ENCODE data around the gene PCDHB5. TPM values are rescaled to one million over a fixed set of nuclear protein-coding genes. Genes with fewer than 3 reads are reported as not detected.
"Not testable (repeated sequence)": the region's sequence is repeated elsewhere in the genome, so short reads cannot be mapped to it uniquely, and the experiment has no call there.

Gene PCDHB5
- total RNA-seq, 1 experiment from 2014 or later, result 23.6 TPM

- POLR2A ChIA-PET (ENCODE audit: low non-redundant PET); intact Hi-C loops (cut with micrococcal nuclease; ENCODE audit: unreplicated experiment); DNase-seq (ENCODE audit: low spot score); H3K27me3 ChIP-seq (replicated peaks; ENCODE audit: insufficient read depth, low read depth, low read length, poor library complexity); BruUV-seq (replicated peaks); H3K27ac ChIP-seq (ENCODE audit: low read depth, low read length, poor library complexity, severe bottlenecking); H3K4me3 ChIP-seq (ENCODE audit: low read depth, low read length, poor library complexity, severe bottlenecking); CTCF ChIA-PET; H3K4me1 ChIP-seq (ENCODE audit: insufficient read depth, low read length, poor library complexity, severe bottlenecking): not testable (repeated sequence)
- H3K9me3 ChIP-seq (ENCODE audit: low read depth, low read length, poor library complexity, severe bottlenecking), result peaks cover 44% of the 10 kb centered on the region
- H3K36me3 ChIP-seq (ENCODE audit: insufficient read depth, low read length, poor library complexity, severe bottlenecking), result peaks cover 11% of the 10 kb centered on the region
Measured at GRCh38 chr5:141096586-141096985, 38.4 kb upstream of the PCDHB5 start.

DNA sequence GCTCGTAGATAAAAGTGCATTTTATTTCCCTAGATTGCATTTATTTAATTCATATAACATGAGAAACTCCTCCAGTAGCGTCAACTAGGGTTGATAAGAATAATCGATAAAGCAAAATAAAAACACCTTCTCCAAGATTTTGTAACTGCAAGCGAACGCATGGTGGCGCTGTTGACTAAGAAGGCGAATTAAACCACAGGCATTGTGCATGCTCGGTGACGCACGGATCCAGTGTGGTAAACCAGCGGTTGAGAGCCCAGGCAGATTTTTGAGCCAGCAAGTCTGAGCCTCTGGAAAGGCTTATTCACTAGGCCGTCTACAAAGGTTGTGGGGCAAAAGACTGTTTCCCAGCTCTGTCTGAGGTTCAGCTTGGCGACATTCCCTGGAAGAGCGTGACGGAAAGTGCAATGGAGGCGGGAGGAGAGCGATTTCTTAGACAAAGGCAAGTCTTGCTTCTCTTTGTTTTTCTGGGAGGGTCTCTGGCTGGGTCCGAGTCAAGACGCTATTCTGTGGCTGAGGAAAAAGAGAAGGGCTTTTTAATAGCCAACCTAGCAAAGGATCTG, 34.7 kb upstream of the PCDHB5 start, which contains the start of gene PCDHB3:
Gene PCDHB3, plus strand, starts transcription at position 231 of the 563 bp plus-strand sequence. Its CDS starts 177 bp downstream, at position 408.
- Histone ChIP-seq H3K27me3 (replicated peaks; ENCODE audit: insufficient read depth, low read depth, low read length, poor library complexity) (no peaks in the 10 kb centered on the region), H3K4me3 (ENCODE audit: low read depth, low read length, poor library complexity, severe bottlenecking) (no peak within 1 kb of the TSS), H3K27ac (ENCODE audit: low read depth, low read length, poor library complexity, severe bottlenecking) (no peak within 1 kb of the TSS), H3K36me3 (ENCODE audit: insufficient read depth, low read length, poor library complexity, severe bottlenecking) (peaks cover 13% of the 10 kb centered on the region), H3K9me3 (ENCODE audit: low read depth, low read length, poor library complexity, severe bottlenecking) (peaks cover 36% of the 10 kb centered on the region), H3K4me1 (ENCODE audit: insufficient read depth, low read length, poor library complexity, severe bottlenecking) (no peaks in the 10 kb centered on the region)
- ChIA-PET POLR2A (ENCODE audit: low non-redundant PET) (no interaction called here), CTCF (no interaction called here)
- DNase-seq (ENCODE audit: low spot score), result peak; percentile 36
- intact Hi-C loops (cut with micrococcal nuclease; ENCODE audit: unreplicated experiment), result no loop called here
- TF ChIP-seq, protein P1, sequence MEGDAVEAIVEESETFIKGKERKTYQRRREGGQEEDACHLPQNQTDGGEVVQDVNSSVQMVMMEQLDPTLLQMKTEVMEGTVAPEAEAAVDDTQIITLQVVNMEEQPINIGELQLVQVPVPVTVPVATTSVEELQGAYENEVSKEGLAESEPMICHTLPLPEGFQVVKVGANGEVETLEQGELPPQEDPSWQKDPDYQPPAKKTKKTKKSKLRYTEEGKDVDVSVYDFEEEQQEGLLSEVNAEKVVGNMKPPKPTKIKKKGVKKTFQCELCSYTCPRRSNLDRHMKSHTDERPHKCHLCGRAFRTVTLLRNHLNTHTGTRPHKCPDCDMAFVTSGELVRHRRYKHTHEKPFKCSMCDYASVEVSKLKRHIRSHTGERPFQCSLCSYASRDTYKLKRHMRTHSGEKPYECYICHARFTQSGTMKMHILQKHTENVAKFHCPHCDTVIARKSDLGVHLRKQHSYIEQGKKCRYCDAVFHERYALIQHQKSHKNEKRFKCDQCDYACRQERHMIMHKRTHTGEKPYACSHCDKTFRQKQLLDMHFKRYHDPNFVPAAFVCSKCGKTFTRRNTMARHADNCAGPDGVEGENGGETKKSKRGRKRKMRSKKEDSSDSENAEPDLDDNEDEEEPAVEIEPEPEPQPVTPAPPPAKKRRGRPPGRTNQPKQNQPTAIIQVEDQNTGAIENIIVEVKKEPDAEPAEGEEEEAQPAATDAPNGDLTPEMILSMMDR (conservative IDR thresholded peaks at IDR 0.05; ENCODE audit: low read depth, low read length), result peak; percentile 50
- no peak for TF ChIP-seq EZH2 (IDR thresholded peaks at IDR 0.05; ENCODE audit: borderline replicate concordance, low read depth, low read length, poor library complexity, severe bottlenecking)
- BruUV-seq (replicated peaks), result no TSS peak

DNA sequence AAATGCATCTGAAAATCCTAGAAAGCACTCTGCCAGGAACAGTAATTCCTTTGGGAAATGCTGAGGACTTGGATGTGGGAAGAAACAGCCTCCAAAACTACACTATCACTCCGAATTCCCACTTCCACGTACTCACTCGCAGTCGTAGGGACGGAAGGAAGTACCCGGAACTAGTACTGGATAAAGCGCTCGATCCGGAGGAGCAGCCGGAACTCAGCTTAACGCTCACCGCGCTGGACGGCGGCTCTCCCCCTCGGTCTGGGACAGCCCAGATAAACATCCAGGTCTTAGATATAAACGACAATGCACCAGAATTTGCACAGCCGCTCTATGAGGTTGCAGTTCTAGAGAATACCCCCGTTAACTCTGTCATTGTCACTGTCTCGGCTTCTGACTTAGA, 33.9 kb upstream of the PCDHB5 start:
- CTCF ChIA-PET, result no interaction called here
- Histone ChIP-seq H3K36me3 (ENCODE audit: insufficient read depth, low read length, poor library complexity, severe bottlenecking) (peaks cover 9% of the 10 kb centered on the region), H3K27ac (ENCODE audit: low read depth, low read length, poor library complexity, severe bottlenecking) (no peak overlapping the region), H3K4me3 (ENCODE audit: low read depth, low read length, poor library complexity, severe bottlenecking) (no peak overlapping the region), H3K4me1 (ENCODE audit: insufficient read depth, low read length, poor library complexity, severe bottlenecking) (no peaks in the 10 kb centered on the region), H3K27me3 (replicated peaks; ENCODE audit: insufficient read depth, low read depth, low read length, poor library complexity) (no peaks in the 10 kb centered on the region), H3K9me3 (ENCODE audit: low read depth, low read length, poor library complexity, severe bottlenecking) (peaks cover 31% of the 10 kb centered on the region)
- POLR2A ChIA-PET (ENCODE audit: low non-redundant PET), result no interaction called here
- intact Hi-C loops (cut with micrococcal nuclease; ENCODE audit: unreplicated experiment), result no loop called here
- no TSS peak for BruUV-seq (replicated peaks)
- no peak for DNase-seq (ENCODE audit: low spot score)
- TF ChIP-seq, protein P1 (conservative IDR thresholded peaks at IDR 0.05; ENCODE audit: low read depth, low read length), result no peak

GRCh38 chr5:141102070-141102469, 32.9 kb upstream of the PCDHB5 start:
- peaks cover 31% of the 10 kb centered on the region for H3K9me3 ChIP-seq (ENCODE audit: low read depth, low read length, poor library complexity, severe bottlenecking)
- H3K27ac ChIP-seq (ENCODE audit: low read depth, low read length, poor library complexity, severe bottlenecking); intact Hi-C loops (cut with micrococcal nuclease; ENCODE audit: unreplicated experiment); POLR2A ChIA-PET (ENCODE audit: low non-redundant PET); DNase-seq (ENCODE audit: low spot score); H3K27me3 ChIP-seq (replicated peaks; ENCODE audit: insufficient read depth, low read depth, low read length, poor library complexity); H3K36me3 ChIP-seq (ENCODE audit: insufficient read depth, low read length, poor library complexity, severe bottlenecking); H3K4me1 ChIP-seq (ENCODE audit: insufficient read depth, low read length, poor library complexity, severe bottlenecking); H3K4me3 ChIP-seq (ENCODE audit: low read depth, low read length, poor library complexity, severe bottlenecking); CTCF ChIA-PET; BruUV-seq (replicated peaks): not testable (repeated sequence)

DNA sequence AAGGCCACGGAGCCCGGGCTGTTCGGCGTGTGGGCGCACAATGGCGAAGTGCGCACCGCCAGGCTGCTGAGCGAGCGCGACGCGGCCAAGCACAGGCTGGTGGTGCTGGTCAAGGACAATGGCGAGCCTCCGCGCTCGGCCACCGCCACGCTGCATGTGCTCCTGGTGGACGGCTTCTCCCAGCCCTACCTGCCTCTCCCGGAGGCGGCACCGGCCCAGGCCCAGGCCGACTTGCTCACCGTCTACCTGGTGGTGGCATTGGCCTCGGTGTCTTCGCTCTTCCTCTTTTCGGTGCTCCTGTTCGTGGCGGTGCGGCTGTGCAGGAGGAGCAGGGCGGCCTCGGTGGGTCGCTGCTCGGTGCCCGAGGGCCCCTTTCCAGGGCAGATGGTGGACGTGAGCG, 32.5 kb upstream of the PCDHB5 start:
- intact Hi-C loops (cut with micrococcal nuclease; ENCODE audit: unreplicated experiment); H3K4me3 ChIP-seq (ENCODE audit: low read depth, low read length, poor library complexity, severe bottlenecking); CTCF ChIA-PET: not testable (repeated sequence)

More for the DNA sequence above, 32.5 kb upstream of the PCDHB5 start:
- BruUV-seq (replicated peaks); H3K27ac ChIP-seq (ENCODE audit: low read depth, low read length, poor library complexity, severe bottlenecking); H3K36me3 ChIP-seq (ENCODE audit: insufficient read depth, low read length, poor library complexity, severe bottlenecking); H3K4me1 ChIP-seq (ENCODE audit: insufficient read depth, low read length, poor library complexity, severe bottlenecking); H3K27me3 ChIP-seq (replicated peaks; ENCODE audit: insufficient read depth, low read depth, low read length, poor library complexity); DNase-seq (ENCODE audit: low spot score); POLR2A ChIA-PET (ENCODE audit: low non-redundant PET): not testable (repeated sequence)
- H3K9me3 ChIP-seq (ENCODE audit: low read depth, low read length, poor library complexity, severe bottlenecking), result peaks cover 28% of the 10 kb centered on the region

All from A673 (cell line).